GM19468 (cell line): ENCODE measurements around the gene PRR23E.

Source experiments
- ATAC-seq: cut with Tn5 transposase; IDR thresholded peaks from one replicate; pipeline ENCODE4 v1.9.1; 2021; ENCODE audit warnings: mild to moderate bottlenecking, moderate library complexity, moderate number of reproducible peaks; ENCODE audit not compliant: unreplicated experiment; ENCODE audit errors: extremely low read depth

PRR23E gene, protein sequence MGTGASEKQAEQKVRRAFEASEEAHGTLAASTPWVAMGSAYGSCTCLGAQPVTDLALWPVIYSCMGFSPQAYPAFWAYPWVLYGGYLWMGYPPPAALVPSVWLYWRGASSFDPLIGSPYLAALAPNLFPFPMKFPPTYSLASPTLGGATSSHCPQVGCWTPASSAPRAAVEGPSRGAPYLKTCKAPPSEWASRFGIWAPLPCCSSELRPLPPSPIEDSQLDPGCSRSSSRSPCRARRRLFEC

GRCh38 chr3:127192576-127193232 is at the start of gene PRR23E:
Gene PRR23E (plus strand): TSS chr3:127193131. CDS start chr3:127196686, 3,555 bp downstream.
- ATAC-seq: no peak

DNA sequence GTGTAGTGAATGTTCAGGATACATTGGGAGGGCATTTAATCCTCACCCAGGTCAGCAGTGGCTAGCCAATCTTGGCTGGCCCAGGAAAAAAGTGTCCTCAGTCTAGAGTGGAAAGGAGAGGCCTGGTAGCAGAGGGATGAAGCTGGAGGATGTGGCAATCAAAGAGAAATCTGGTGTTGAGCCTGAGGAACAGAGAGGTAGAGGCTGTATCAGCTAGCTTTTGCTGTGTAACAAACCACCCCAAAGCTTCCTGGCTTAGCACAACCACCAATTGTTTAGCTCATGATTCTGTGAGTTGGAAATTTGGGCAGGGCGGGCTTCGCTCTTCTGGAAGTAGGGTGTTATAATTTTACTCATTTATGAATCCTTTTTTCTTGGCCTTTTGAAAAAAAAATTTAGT is 49.8 kb upstream of the PRR23E start:
- ATAC-seq: no peak

DNA sequence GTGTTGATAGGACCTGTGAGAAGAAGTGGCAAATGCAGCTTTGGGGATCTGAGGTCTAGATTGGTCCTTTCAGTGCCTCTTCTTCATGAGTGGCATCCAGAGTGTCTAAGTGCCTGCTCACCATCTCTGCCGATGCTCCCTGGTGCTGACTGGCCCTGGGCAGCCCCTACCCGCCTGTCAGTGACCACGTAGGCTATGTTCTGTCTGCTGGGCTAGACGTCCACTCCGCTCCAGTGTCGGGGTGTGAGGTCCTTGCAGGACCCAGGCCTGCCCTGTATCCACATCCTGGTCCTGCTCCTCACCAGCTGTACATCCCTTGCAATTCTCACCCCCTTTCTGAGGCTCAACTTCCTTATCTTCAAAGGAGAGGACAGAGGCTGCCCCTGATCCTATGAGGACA is 48.3 kb upstream of the PRR23E start:
- no peak for ATAC-seq

- ATAC-seq: no peak
Observed at GRCh38 chr3:127145266-127145665, 47.7 kb upstream of the PRR23E start.

GRCh38 chr3:127147291-127147885 is 45.5 kb upstream of the PRR23E start:
- ATAC-seq: no peak

- ATAC-seq: no peak
Observed at GRCh38 chr3:127149621-127150310, 43.2 kb upstream of the PRR23E start.

- no peak for ATAC-seq
Observed at GRCh38 chr3:127150513-127151250, 42.2 kb upstream of the PRR23E start.

DNA sequence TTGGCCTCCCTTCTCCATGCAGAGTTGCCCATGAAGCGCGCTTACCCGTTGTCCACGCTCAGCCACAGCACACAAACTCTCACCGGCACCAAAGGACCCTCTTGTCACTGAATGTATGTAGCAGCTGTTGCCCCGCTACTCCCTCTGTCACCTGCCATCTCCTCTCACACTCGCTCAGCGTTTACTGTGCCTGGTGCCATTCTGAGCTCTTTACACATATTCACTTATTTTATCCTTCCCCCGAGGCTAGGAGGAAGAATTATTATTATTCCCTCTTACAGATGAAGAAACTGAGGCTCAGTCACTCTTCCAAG is 41.7 kb upstream of the PRR23E start:
- no peak for ATAC-seq

- no peak for ATAC-seq
Observed at GRCh38 chr3:127151992-127152650, 40.8 kb upstream of the PRR23E start.

DNA sequence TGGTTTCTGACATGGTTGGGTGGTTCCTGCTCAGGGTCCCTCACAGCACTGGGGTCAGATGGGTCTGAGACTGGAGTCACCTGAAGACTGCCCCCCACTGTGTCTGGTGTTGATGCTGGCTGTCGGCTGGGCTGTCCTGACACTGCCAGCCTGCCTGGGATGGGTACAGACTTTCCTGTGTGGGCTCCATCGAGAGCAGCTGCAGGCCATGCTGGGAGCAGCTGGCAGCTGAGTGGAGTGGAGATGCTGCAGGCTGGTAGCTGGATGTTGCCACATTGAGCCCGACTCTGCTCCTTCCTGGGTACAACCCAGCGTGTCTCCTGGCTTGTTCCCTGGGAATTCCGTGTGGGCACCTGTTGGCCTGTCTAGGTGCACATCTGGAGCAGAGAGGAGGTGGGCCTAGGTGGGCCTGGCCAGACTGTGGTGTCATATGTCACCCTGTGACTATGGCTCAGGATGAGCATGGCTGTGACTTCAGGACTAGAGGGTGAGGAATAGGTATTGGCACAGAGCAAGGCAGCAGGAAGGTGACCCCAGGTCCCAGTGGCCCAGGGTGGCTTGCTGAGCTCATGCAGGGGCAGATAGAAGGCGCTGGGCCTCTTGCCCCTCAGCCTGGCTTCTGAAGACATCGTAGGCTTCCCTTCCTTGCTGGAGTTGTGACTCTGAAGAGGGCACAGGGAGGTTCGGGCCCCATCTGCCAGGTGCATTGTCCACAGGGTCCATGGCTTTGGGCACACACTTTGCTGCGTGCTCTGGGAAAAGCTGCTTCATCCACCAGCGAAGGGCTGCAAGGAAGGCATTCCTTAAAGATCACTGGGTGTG is 40.0 kb upstream of the PRR23E start:
- ATAC-seq: no peak

DNA sequence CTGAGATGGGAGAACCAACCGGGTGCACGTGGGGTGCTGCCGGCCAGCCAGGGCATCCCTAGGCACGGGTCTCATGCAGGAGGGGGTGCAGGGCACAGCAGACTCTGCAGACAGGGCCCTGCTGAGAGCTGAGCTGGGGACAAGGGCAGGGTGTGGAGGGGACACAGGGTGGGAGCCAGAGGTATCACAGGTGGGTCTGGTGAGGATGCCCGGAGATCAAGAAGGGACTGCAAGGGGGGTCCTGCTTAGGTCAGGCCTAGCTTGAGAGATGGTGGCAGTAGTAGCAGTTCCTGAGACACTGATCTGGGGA is 39.5 kb upstream of the PRR23E start:
- no peak for ATAC-seq

- no peak for ATAC-seq
Observed at GRCh38 chr3:127156338-127157050, 36.4 kb upstream of the PRR23E start.

DNA sequence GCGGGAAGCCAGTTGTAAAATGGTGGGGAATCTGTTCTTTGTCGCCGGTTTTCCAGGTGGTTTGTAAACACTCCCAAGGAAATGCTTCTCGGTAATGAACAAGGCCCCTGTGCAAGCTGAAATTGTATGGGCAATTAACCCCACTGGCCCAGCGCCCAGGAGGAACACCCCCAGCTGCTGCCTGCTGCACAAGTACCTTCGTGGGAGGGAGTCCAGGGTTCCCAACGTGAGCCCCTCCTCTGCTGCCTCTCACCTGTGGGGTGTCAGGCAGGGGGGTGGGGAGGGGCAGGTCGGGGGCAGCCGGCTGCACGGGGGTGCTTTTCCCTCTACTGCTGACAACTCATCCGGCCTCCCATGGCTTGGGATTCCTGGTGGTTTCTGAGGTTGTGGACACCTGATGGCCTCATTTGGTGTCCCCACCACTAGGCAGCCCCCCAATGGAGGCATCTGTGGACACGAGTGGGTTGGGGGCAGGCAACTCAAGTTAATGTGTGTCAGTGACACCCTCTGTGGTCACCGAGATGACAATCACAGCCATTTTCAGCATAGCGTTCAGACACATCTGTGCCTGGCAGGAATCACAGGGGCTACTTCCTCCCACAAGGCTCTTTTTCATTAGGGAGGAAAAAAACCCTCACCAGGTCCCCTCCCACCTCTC is 35.6 kb upstream of the PRR23E start:
- no peak for ATAC-seq

- ATAC-seq: no peak
Observed at GRCh38 chr3:127158614-127159229, 34.2 kb upstream of the PRR23E start.

DNA sequence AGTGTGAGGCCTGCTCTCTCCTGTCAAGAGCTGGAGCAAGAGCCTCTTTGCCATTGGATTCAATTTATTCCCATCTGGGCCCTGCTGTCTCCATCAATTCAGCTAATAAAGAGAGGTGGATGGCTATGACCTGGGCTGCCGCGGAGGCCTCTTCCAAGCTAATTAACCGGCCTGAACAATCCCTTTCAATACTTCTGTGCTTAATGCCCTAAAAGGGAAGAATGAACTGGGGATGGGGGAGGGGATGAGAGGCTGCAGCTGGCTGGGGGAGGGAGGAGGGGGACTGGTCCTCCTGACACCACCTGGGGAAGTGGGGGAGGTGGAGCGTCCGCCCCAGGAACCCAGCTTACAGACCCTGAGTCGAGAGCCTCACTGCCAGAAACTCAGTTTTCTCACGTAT is 33.4 kb upstream of the PRR23E start:
- ATAC-seq: no peak

- ATAC-seq: no peak
Observed at GRCh38 chr3:127161236-127161635, 31.7 kb upstream of the PRR23E start.

- ATAC-seq: no peak
Observed at GRCh38 chr3:127161973-127162579, 30.9 kb upstream of the PRR23E start.
